Naive thymus-derived CD4-positive, alpha-beta T cell (primary cell): ENCODE data around the gene TBCEL. TPM values are rescaled to one million over a fixed set of nuclear protein-coding genes. Genes with fewer than 3 reads are reported as not detected.
"Not testable (repeated sequence)": the region's sequence is repeated elsewhere in the genome, so short reads cannot be mapped to it uniquely, and the experiment has no call there.

Experiments used
- ATAC-seq: fragments of 150-1000 bp; cut with Tn5 transposase; 2 replicates; pipeline ENCODE4 v1.10.0; 2021; ENCODE audit warnings: mild to moderate bottlenecking, moderate library complexity
- CTCF ChIA-PET: fragments of 350-600 bp; sonication (Branson Sonifier 250); formaldehyde crosslinking; loops from one replicate; lab custom pipeline; 2021; ENCODE audit warnings: antibody characterized with exemption; lab: Charles Lee
- POLR2A ChIA-PET: fragments of 350-600 bp; sonication (Branson Sonifier 250); formaldehyde crosslinking; loops from one replicate; lab custom pipeline; 2021; ENCODE audit warnings: antibody characterized with exemption, inconsistent platforms; lab: Charles Lee
- DNase-seq, 9 donors: peaks; one replicate each; pipeline versions ENCODE4 v3.0.0 to v3.0.0-alpha.2; 2020 to 2022; ENCODE audit warnings: mixed read lengths in 1 of 9
- H3K27ac ChIP-seq: one replicate; pipeline ENCODE4 v1.7.0; 2013; ENCODE audit warnings: mild to moderate bottlenecking, low read depth, low read length, moderate library complexity
- H3K27me3 ChIP-seq, 2 donors: one replicate each; pipeline ENCODE4 v1.7.0; 2013; ENCODE audit warnings: low read length in 2 of 2, mild to moderate bottlenecking in 2 of 2, moderate library complexity in 2 of 2; ENCODE audit not compliant: control insufficient read depth in 2 of 2, insufficient read depth in 2 of 2
- H3K36me3 ChIP-seq, 3 experiments: 1 replicate in 2 of 3; 2 replicates in 1 of 3; pipeline ENCODE4 v1.7.0; 2013; ENCODE audit warnings: low read length in 3 of 3, mild to moderate bottlenecking in 3 of 3, moderate library complexity in 1 of 3; ENCODE audit not compliant: insufficient read depth in 3 of 3, control insufficient read depth in 2 of 3
- H3K4me1 ChIP-seq, 2 donors: one replicate each; pipeline ENCODE4 v1.7.0; 2013; ENCODE audit warnings: low read length in 2 of 2, mild to moderate bottlenecking in 2 of 2, moderate library complexity in 1 of 2; ENCODE audit not compliant: control insufficient read depth in 2 of 2, insufficient read depth in 2 of 2
- H3K4me3 ChIP-seq: 2 replicates; pipeline ENCODE4 v1.7.0; 2013; ENCODE audit warnings: mild to moderate bottlenecking, low read length
- H3K9me3 ChIP-seq, 3 experiments: 1 replicate in 2 of 3; 2 replicates in 1 of 3; pipeline ENCODE4 v1.7.0; 2013; ENCODE audit warnings: low read length in 3 of 3; ENCODE audit not compliant: control insufficient read depth in 2 of 3
- H3K27ac Mint-ChIP-seq, 9 donors: one replicate each; pipeline ENCODE4 v1.8.0; 2020 to 2022; ENCODE audit warnings: mixed read lengths in 9 of 9, mild to moderate bottlenecking in 8 of 9, moderate library complexity in 5 of 9, inconsistent platforms in 2 of 9
- H3K27me3 Mint-ChIP-seq, 5 donors: one replicate each; pipeline ENCODE4 v1.8.0; 2021 to 2022; ENCODE audit warnings: mixed read lengths in 5 of 5, mild to moderate bottlenecking in 1 of 5
- H3K36me3 Mint-ChIP-seq, 5 donors: one replicate each; pipeline ENCODE4 v1.8.0; 2020 to 2022; ENCODE audit warnings: mixed read lengths in 5 of 5, mild to moderate bottlenecking in 3 of 5, inconsistent platforms in 1 of 5
- H3K4me1 Mint-ChIP-seq, 7 donors: one replicate each; pipeline ENCODE4 v1.8.0; 2020 to 2022; ENCODE audit warnings: mixed read lengths in 7 of 7, mild to moderate bottlenecking in 3 of 7, inconsistent platforms in 1 of 7
- H3K4me3 Mint-ChIP-seq, 10 donors: one replicate each; pipeline ENCODE4 v1.8.0; 2020 to 2022; ENCODE audit warnings: mild to moderate bottlenecking in 10 of 10, mixed read lengths in 10 of 10, moderate library complexity in 6 of 10, inconsistent platforms in 2 of 10
- H3K9me3 Mint-ChIP-seq, 11 donors: one replicate each; pipeline ENCODE4 v1.8.0; 2020 to 2022; ENCODE audit warnings: mixed read lengths in 11 of 11, mild to moderate bottlenecking in 4 of 11, inconsistent platforms in 1 of 11, moderate library complexity in 1 of 11
- intact Hi-C, 2 donors: fragments of 100-400 bp; cut with micrococcal nuclease; formaldehyde crosslinking; loops; one replicate each; pipeline ENCODE4 v1.15.1; 2023
- polyA plus RNA-seq, 2 donors: library from polyadenylated mRNA; unstranded; fragments of 300-500 nt; fragmentation: Illumina TruSeq; gene quantifications; one replicate each; pipeline ENCODE4 v1.2.3, GENCODE V29; 2021
- total RNA-seq, 6 experiments: library from RNA in 5 of 6; stranded (reverse) in 5 of 6; gene quantifications; 1 replicate in 5 of 6; 2 replicates in 1 of 6; pipeline ENCODE4 v1.2.3 and lab custom pipeline; 2021 to 2026

TBCEL gene
- total and polyA plus RNA-seq, 7 experiments from 2014 or later, result 3.2 to 30.0 (median 21.8) TPM

DNA sequence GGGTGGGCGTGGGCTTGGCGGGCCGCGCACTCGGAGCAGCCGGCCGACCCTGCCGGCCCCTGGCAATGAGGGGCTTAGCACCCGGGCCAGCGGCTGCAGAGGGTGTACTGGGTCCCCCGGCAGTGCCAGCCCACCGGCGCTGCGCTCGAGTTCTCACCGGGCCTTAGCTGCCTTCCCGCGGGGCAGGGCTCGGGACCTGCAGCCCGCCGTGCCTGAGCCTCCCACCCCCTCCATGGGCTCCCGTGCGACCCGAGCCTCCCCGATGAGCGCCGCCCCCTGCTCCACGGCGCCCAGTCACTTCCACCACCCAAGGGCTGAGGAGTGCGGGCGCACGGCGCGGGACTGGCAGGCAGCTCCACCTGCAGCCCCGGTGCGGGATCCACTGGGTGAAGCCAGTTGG, 2.2 kb upstream of the TBCEL start:
- H3K27me3 ChIP-seq, H3K9me3 Mint-ChIP-seq, H3K27ac ChIP-seq, CTCF ChIA-PET, POLR2A ChIA-PET, H3K4me3 Mint-ChIP-seq, H3K4me3 ChIP-seq, H3K36me3 Mint-ChIP-seq, ATAC-seq, H3K9me3 ChIP-seq, DNase-seq, H3K36me3 ChIP-seq, H3K27ac Mint-ChIP-seq, H3K4me1 ChIP-seq: not testable (repeated sequence)
- intact Hi-C loops, result loop anchor here in 1 of 2 donors (2.0 kb wide), 1 partner anchor 271 kb away; the partner anchor contains the start of gene SC5D
- Mint-ChIP-seq H3K4me1 (peaks cover 18 to 33% (median 24%) of the 10 kb centered on the region in 7 donors), H3K27me3 (peaks cover 4 to 20% (median 9%) of the 10 kb centered on the region in 5 donors)

DNA sequence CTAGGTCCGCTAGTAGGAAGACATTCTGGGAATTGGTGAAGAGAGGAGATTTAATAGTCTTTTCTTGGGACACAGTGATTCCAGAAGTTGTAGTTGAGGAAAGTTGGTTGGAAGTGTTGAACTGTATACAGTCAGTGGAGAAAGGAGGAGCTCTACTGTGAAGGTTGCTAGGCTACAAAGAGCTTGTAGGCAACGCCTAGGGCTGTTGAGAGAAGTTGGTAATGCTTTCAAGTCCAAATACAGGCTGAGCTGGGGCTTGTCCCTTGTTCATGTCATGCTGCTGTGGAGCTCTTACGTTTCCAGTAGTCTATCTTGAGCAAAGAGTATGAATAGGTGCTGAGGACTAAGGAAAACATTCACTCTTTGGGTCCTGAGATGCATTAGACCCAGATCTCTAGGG, 1.1 kb downstream of the TBCEL start:
- ChIA-PET POLR2A (interaction anchor here (0.6 kb wide), 1 partner anchor 402 kb away, joined by 3 read pairs; no protein-coding TSS in a partner anchor), CTCF (no interaction called here)
- H3K4me1 Mint-ChIP-seq, result peaks cover 24 to 57% (median 37%) of the 10 kb centered on the region in 7 donors
- peaks cover 0 to 6% (median 2%) of the 10 kb centered on the region in 5 donors for H3K36me3 Mint-ChIP-seq
- H3K27ac Mint-ChIP-seq, result peak overlapping the region; percentile 22 to 95 (median 82)
- H3K4me3 Mint-ChIP-seq, result peak overlapping the region; percentile 72 to 92 (median 89)
- DNase-seq (peak in 2 of 9 donors; percentile 3 to 20), ATAC-seq (peak; percentile 41)
- H3K27me3 ChIP-seq, result no peaks in the 10 kb centered on the region
- H3K9me3 Mint-ChIP-seq, result no peaks in the 10 kb centered on the region
- peaks cover 3 to 9% (median 5%) of the 10 kb centered on the region in 5 donors for H3K27me3 Mint-ChIP-seq
- H3K27ac ChIP-seq, result peak overlapping the region; percentile 81
- H3K9me3 ChIP-seq, result no peaks in the 10 kb centered on the region
- H3K4me3 ChIP-seq, result peak overlapping the region; percentile 53
- no peaks in the 10 kb centered on the region for H3K36me3 ChIP-seq
- peaks cover 7 to 10% of the 10 kb centered on the region in 2 donors for H3K4me1 ChIP-seq
- intact Hi-C loops, result loop anchor here in 1 of 2 donors (1.0 kb wide), 1 partner anchor 39 kb away; no protein-coding TSS in a partner anchor

DNA sequence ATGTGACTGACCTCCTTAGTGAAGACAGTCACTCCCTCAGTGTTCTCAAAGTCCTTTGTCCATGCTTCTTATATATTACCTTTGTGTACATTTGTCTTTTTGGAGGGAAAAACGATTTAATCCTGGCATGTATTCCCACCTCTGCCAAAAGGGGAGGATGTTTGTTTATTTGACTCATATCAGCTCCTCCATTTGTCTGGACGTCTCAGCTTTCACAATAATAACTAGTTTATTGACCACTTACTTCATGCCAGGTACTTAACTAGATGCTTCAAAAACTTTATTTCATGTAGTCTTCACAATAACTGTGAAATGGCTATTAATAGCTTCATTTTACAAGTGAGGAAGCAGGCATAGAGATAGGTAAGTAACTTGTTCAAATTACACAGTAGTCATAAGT, 5.3 kb downstream of the TBCEL start:
- H3K4me3 Mint-ChIP-seq, result no peak overlapping the region
- no peaks in the 10 kb centered on the region for H3K36me3 ChIP-seq
- no peaks in the 10 kb centered on the region for H3K9me3 ChIP-seq
- CTCF ChIA-PET, result no interaction called here
- peaks cover 0 to 20% (median 5%) of the 10 kb centered on the region in 5 donors for H3K36me3 Mint-ChIP-seq
- no peaks in the 10 kb centered on the region for H3K9me3 Mint-ChIP-seq
- no peaks in the 10 kb centered on the region for H3K27me3 ChIP-seq
- peaks cover 22 to 57% (median 43%) of the 10 kb centered on the region in 7 donors for H3K4me1 Mint-ChIP-seq
- POLR2A ChIA-PET, result interaction anchor here (1.0 kb wide), 1 partner anchor 11 kb away, joined by 4 read pairs; no protein-coding TSS in a partner anchor
- intact Hi-C loops, result no loop called here
- H3K27me3 Mint-ChIP-seq, result no peaks in the 10 kb centered on the region
- H3K4me3 ChIP-seq, result no peak overlapping the region
- H3K27ac Mint-ChIP-seq, result peak overlapping the region in 1 of 9 donors; percentile 38
- DNase-seq, result no peak
- no peak for ATAC-seq
- H3K4me1 ChIP-seq, result peaks cover 4 to 7% of the 10 kb centered on the region in 2 donors
- H3K27ac ChIP-seq, result no peak overlapping the region

DNA sequence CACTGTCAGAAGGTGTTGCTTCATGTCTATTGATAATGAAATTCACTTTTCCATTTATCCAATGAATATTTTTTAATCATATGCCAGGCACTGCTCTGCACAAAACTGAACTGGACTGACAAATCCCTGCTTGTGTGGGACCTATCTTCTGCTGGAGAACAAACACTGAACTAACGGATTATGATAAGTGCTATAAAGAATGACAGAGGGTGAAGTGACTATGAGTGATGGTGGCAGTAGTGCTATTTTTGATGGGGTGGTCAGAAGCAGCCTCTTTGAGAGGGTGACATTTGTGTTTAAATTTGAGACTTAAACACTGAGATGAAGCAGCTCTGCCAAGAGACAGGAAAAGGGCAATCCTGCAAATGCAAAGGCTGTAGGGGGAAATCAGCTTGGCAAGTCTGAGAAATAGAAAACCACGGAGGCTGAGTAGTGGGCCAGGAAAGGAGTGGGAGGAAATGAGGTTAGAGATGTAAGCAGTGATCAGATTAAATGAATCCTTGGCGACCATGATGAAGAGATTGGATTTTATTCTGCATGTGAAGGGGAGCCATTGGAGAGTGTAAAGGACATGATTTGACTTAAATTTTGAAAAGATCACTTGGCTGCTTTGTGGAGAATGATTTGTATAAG, 6.0 kb downstream of the TBCEL start:
- Mint-ChIP-seq H3K36me3 (peaks cover 0 to 20% (median 5%) of the 10 kb centered on the region in 5 donors), H3K27ac (peak overlapping the region in 1 of 9 donors; percentile 1), H3K4me3 (no peak overlapping the region), H3K9me3 (no peaks in the 10 kb centered on the region), H3K4me1 (peaks cover 17 to 51% (median 35%) of the 10 kb centered on the region in 7 donors), H3K27me3 (no peaks in the 10 kb centered on the region)
- no peak for ATAC-seq
- ChIA-PET CTCF (no interaction called here), POLR2A (interaction anchor here (1.0 kb wide), 1 partner anchor 11 kb away, joined by 4 read pairs; no protein-coding TSS in a partner anchor)
- no peak overlapping the region for H3K4me3 ChIP-seq
- peaks cover 1 to 4% of the 10 kb centered on the region in 2 donors for H3K4me1 ChIP-seq
- no peak overlapping the region for H3K27ac ChIP-seq
- intact Hi-C loops, result no loop called here
- H3K27me3 ChIP-seq, result no peaks in the 10 kb centered on the region
- no peaks in the 10 kb centered on the region for H3K9me3 ChIP-seq
- no peak for DNase-seq
- H3K36me3 ChIP-seq, result no peaks in the 10 kb centered on the region

DNA sequence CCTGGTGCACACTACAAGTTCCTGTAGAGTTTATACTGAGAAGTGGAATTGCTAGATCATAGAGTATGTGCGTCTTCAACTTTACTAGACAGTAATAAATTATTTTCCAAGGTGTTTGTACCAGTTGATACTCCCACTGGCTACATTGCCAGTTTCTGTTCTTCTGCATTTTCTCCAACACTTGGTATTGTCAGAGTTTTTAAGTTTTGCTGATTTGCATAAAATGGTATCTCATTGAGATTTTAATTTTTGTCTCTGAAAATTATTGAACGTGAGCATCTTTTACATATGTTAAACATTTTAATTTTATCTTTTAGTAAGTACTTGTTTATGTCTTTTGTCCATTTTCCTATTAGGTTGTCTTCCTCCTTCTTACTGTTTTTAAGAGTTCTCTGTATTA, 7.3 kb downstream of the TBCEL start:
- Mint-ChIP-seq H3K4me1 (peaks cover 19 to 51% (median 33%) of the 10 kb centered on the region in 7 donors), H3K27me3 (no peaks in the 10 kb centered on the region), H3K36me3 (peaks cover 0 to 28% (median 5%) of the 10 kb centered on the region in 5 donors), H3K27ac (no peak overlapping the region), H3K4me3 (no peak overlapping the region), H3K9me3 (no peaks in the 10 kb centered on the region)
- no peak overlapping the region for H3K27ac ChIP-seq
- no peaks in the 10 kb centered on the region for H3K36me3 ChIP-seq
- POLR2A ChIA-PET, result no interaction called here
- H3K9me3 ChIP-seq, result no peaks in the 10 kb centered on the region
- no peak overlapping the region for H3K4me3 ChIP-seq
- no peak for ATAC-seq
- no peak for DNase-seq
- no peaks in the 10 kb centered on the region for H3K4me1 ChIP-seq
- H3K27me3 ChIP-seq, result no peaks in the 10 kb centered on the region
- intact Hi-C loops, result no loop called here
- CTCF ChIA-PET, result no interaction called here

DNA sequence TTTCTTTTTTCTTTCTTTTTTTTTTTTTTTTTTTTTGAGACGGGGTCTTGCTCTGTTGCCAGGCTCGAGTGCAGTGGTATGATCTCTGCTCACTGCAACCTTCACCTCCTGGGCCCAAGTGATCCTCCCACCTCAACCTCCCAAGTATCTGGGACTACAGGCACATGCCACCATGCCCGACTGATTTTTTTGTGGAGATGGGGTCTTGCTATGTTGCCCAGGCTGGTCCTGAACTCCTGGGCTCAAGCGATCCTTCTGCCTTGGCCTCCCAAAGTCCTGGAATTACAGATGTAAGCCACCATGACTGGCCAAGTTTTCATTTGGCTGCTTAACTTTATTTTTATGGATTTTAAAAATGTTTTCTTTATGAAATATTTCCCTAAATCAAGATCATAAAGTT, 7.7 kb downstream of the TBCEL start:
- H3K36me3 ChIP-seq, H3K27ac ChIP-seq, H3K4me1 ChIP-seq, DNase-seq, H3K4me3 ChIP-seq, ATAC-seq, H3K27me3 ChIP-seq, H3K9me3 Mint-ChIP-seq, POLR2A ChIA-PET, H3K27ac Mint-ChIP-seq, H3K4me3 Mint-ChIP-seq, H3K9me3 ChIP-seq, intact Hi-C loops, H3K27me3 Mint-ChIP-seq, CTCF ChIA-PET: not testable (repeated sequence)
- Mint-ChIP-seq H3K36me3 (peaks cover 0 to 31% (median 5%) of the 10 kb centered on the region in 5 donors), H3K4me1 (peaks cover 21 to 52% (median 36%) of the 10 kb centered on the region in 7 donors)
